Activated CD8-positive, alpha-beta T cell treated with anti-CD3 and anti-CD28 coated beads for 36 hours (primary cell): ENCODE measurements around the gene UMAD1. TPM values are rescaled to one million over a fixed set of nuclear protein-coding genes. Genes with fewer than 3 reads are reported as not detected.
A peak's percentile ranks its signal among the peaks of the same experiment; 100 is the strongest.
"Not testable (repeated sequence)": the region's sequence is repeated elsewhere in the genome, so short reads cannot be mapped to it uniquely, and the experiment has no call there.

Source experiments
- ATAC-seq: fragments of 200-7000 bp; cut with Tn5 transposase; one replicate; pipeline ENCODE4 v1.10.0; 2021; ENCODE audit warnings: mild to moderate bottlenecking, moderate library complexity
- CTCF ChIA-PET: fragments of 350-600 bp; sonication (Branson Sonifier 250); formaldehyde crosslinking; loops from one replicate; lab custom pipeline; 2021; ENCODE audit warnings: antibody characterized with exemption; lab: Charles Lee
- POLR2A ChIA-PET: fragments of 350-600 bp; sonication (Branson Sonifier 250); formaldehyde crosslinking; loops from one replicate; lab custom pipeline; 2021; ENCODE audit warnings: antibody characterized with exemption; lab: Charles Lee
- DNase-seq: peaks from one replicate; pipeline ENCODE4 v3.0.0-alpha.2; 2020
- H3K27ac Mint-ChIP-seq: one replicate; pipeline ENCODE4 v1.8.0; 2021; ENCODE audit warnings: mild to moderate bottlenecking, mixed read lengths
- H3K27me3 Mint-ChIP-seq: one replicate; pipeline ENCODE4 v1.8.0; 2021; ENCODE audit warnings: mixed read lengths
- H3K36me3 Mint-ChIP-seq: one replicate; pipeline ENCODE4 v1.8.0; 2021; ENCODE audit warnings: low read depth, mixed read lengths
- H3K4me1 Mint-ChIP-seq: one replicate; pipeline ENCODE4 v1.8.0; 2021; ENCODE audit warnings: low read depth, mixed read lengths
- H3K4me3 Mint-ChIP-seq: one replicate; pipeline ENCODE4 v1.8.0; 2021; ENCODE audit warnings: mild to moderate bottlenecking, moderate library complexity, mixed read lengths
- H3K9me3 Mint-ChIP-seq: one replicate; pipeline ENCODE4 v1.8.0; 2021; ENCODE audit warnings: mixed read lengths
- intact Hi-C: fragments of 100-400 bp; cut with micrococcal nuclease; formaldehyde crosslinking; loops from one replicate; pipeline ENCODE4 v1.10.0; 2022
- total RNA-seq, 2 experiments: library from RNA; stranded (reverse); gene quantifications; one replicate each; pipeline ENCODE4 v1.2.3, GENCODE V29; 2021
- TF ChIP-seq, protein P1 (sequence below): fragments of 200-600 bp; IDR thresholded peaks from one replicate; pipeline ENCODE4 v1.8.0; 2022; ENCODE audit warnings: antibody characterized with exemption, mild to moderate bottlenecking

UMAD1 gene
- total RNA-seq, 2 experiments from 2014 or later: 10.1 to 11.1 TPM

DNA sequence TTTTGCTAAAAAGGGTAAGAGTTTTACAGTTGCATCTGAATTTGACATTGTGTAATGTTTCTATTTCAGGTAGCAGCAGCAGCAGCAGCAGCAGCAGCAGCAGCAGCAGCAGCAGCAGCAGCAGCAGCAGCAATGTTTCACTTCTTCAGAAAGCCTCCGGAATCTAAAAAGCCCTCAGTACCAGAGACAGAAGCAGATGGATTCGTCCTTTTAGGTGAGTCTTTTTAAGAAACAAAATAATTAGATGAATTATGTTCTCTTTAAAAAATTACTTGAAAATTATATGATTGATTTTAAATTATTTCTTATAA lies 32.6 kb downstream of the UMAD1 start:
- Mint-ChIP-seq H3K36me3 (peaks cover 63% of the 10 kb centered on the region), H3K27ac (peak overlapping the region; percentile 88), H3K4me1 (peaks cover 52% of the 10 kb centered on the region), H3K27me3 (no peaks in the 10 kb centered on the region), H3K4me3 (peak overlapping the region; percentile 22), H3K9me3 (peaks cover 35% of the 10 kb centered on the region)
- ATAC-seq: no peak
- DNase-seq: no peak
- ChIA-PET POLR2A (no interaction called here), CTCF (interaction anchor here (1.0 kb wide), 1 partner anchor 297 kb away, joined by 3 read pairs; no protein-coding TSS in a partner anchor)
- TF ChIP-seq, protein P1, sequence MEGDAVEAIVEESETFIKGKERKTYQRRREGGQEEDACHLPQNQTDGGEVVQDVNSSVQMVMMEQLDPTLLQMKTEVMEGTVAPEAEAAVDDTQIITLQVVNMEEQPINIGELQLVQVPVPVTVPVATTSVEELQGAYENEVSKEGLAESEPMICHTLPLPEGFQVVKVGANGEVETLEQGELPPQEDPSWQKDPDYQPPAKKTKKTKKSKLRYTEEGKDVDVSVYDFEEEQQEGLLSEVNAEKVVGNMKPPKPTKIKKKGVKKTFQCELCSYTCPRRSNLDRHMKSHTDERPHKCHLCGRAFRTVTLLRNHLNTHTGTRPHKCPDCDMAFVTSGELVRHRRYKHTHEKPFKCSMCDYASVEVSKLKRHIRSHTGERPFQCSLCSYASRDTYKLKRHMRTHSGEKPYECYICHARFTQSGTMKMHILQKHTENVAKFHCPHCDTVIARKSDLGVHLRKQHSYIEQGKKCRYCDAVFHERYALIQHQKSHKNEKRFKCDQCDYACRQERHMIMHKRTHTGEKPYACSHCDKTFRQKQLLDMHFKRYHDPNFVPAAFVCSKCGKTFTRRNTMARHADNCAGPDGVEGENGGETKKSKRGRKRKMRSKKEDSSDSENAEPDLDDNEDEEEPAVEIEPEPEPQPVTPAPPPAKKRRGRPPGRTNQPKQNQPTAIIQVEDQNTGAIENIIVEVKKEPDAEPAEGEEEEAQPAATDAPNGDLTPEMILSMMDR: no peak
- intact Hi-C loops: loop anchor here (10.0 kb wide), 1 partner anchor 182 kb away; no protein-coding TSS in a partner anchor

DNA sequence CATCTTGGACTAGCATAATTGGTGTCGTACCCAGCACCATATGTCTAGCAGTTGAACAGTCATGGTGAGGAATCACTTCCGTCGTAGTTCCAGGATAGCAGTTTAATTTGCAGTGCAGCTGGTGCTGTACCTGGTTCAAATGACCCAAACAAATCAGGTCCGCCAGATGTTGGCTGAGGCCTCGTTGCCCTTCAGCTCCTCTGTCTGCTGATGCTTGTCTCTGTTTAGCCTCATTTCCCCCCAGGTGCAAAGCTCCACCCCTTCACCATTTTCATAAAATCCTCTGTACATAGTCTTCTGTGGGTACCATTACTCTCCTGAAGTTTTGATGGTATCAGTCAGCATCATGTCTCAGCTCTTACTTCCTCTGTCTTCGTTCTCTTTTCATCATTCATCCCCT lies 35.1 kb downstream of the UMAD1 start:
- DNase-seq (no peak), ATAC-seq (no peak)
- H3K27ac Mint-ChIP-seq: peak overlapping the region; percentile 45
- peaks cover 47% of the 10 kb centered on the region for H3K36me3 Mint-ChIP-seq
- CTCF ChIA-PET: interaction anchor here (0.9 kb wide), 1 partner anchor 85 kb away, joined by 3 read pairs; no protein-coding TSS in a partner anchor
- no peak overlapping the region for H3K4me3 Mint-ChIP-seq
- intact Hi-C loops: loop anchor here (10.0 kb wide), 1 partner anchor 179 kb away; no protein-coding TSS in a partner anchor
- peaks cover 20% of the 10 kb centered on the region for H3K9me3 Mint-ChIP-seq
- H3K27me3 Mint-ChIP-seq: no peaks in the 10 kb centered on the region
- TF ChIP-seq, protein P1: no peak
- H3K4me1 Mint-ChIP-seq: peaks cover 44% of the 10 kb centered on the region
- POLR2A ChIA-PET: no interaction called here

DNA sequence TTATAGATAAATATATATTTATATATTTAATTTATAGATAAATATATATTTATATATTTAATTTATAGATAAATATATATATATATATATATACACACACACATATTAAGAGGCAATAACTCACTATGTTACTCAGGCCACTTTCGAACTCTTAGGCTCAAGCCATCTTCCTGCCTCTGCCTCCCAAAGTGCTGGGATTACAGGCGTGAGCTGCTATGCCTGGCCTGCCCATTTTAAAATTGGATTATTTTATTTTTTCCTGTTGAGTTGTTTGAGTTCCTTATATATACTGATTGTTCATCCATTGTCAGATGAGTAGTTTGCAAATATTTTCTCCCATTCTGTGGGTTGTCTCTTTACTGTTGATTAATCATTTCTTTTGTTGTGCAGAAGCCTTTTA lies 39.1 kb downstream of the UMAD1 start:
- ATAC-seq, H3K4me3 Mint-ChIP-seq, DNase-seq, H3K27ac Mint-ChIP-seq, H3K27me3 Mint-ChIP-seq: not testable (repeated sequence)
- Mint-ChIP-seq H3K4me1 (peaks cover 30% of the 10 kb centered on the region), H3K36me3 (peaks cover 19% of the 10 kb centered on the region), H3K9me3 (peaks cover 10% of the 10 kb centered on the region)
- intact Hi-C loops: loop anchor here (5.0 to 10.0 kb wide), 4 partner anchors 175 to 515 kb away; no protein-coding TSS in a partner anchor
- CTCF ChIA-PET: interaction anchor here (2.5 to 3.4 kb wide), 6 partner anchors 12 to 356 kb away, joined by 8 to 63 read pairs (median 19); partner anchors contain the start of gene GLCCI1
- POLR2A ChIA-PET: interaction anchor here (1.3 kb wide), 1 partner anchor 38 kb away, joined by 3 read pairs; no protein-coding TSS in a partner anchor

DNA sequence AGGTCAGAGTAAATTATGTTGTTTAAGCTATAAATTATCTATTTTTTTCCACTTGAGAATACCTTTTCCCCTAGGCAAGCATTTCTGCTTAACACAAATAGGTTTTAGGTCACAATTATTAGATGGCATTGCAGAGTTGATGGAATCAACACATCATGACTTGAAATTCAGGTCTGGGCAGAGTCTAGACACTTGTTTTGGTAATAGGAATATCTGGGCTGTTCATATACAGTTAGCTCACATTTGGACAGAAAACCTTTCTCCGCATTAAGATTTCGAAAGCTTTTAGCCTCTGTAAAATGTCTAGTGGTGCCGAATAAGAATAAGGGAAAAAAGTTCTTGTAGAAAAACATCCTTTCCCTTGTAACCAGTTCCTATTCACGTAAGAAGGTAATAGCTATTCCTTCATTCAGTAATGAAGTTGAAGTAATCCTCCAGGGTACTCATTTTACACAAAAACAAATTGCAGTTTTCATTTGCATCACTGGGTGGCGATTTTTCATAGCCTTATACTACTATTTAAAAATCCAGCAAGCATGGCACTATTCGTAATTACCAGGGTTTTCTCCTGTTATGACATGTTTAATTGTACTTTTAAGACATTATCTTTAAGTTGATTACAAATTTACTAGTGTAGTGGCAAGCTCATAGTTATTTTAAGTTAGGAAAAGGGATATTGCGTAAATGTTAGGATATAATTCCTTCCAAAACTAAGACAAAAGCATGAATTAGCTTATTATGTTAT lies 40.8 kb downstream of the UMAD1 start:
- Mint-ChIP-seq H3K4me1 (peaks cover 33% of the 10 kb centered on the region), H3K4me3 (no peak overlapping the region), H3K36me3 (peaks cover 8% of the 10 kb centered on the region), H3K27me3 (no peaks in the 10 kb centered on the region), H3K9me3 (peaks cover 7% of the 10 kb centered on the region), H3K27ac (no peak overlapping the region)
- ChIA-PET CTCF (interaction anchor here (0.7 to 3.4 kb wide), 51 partner anchors 10 to 615 kb away, joined by 3 to 63 read pairs (median 5); partner anchors contain the start of genes GLCCI1, RPA3 and UMAD1), POLR2A (interaction anchor here (1.0 to 1.2 kb wide), 3 partner anchors 13 to 287 kb away, joined by 3 to 4 read pairs (median 4); partner anchors contain the start of genes GLCCI1 and UMAD1)
- TF ChIP-seq, protein P1: peak; percentile 82
- intact Hi-C loops: loop anchor here (1.0 to 10.0 kb wide), 4 partner anchors 80 to 513 kb away; no protein-coding TSS in a partner anchor
- ATAC-seq: peak; percentile 87
- DNase-seq: peak; percentile 65

DNA sequence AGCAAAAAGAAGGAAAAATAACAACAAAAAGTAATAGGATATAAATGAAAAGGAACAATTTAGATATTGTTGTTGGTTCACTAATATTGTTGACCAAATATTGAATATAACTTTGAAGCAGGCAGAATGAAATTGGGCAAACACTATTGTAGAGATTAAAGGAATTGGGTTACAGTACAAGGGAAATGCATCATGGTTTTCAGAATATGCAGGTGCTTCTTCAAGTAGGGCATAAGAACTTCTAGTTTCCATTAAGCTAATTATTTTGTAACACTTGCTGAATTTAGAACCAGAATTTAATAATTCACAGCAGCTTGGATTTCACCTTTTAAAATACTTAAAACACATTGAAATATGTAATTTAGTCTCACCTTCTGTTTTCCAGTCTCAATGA lies 41.4 kb downstream of the UMAD1 start:
- Mint-ChIP-seq H3K27me3 (no peaks in the 10 kb centered on the region), H3K36me3 (peaks cover 8% of the 10 kb centered on the region), H3K4me3 (no peak overlapping the region), H3K27ac (no peak overlapping the region), H3K4me1 (peaks cover 38% of the 10 kb centered on the region), H3K9me3 (peaks cover 7% of the 10 kb centered on the region)
- intact Hi-C loops: loop anchor here (1.0 to 10.0 kb wide), 4 partner anchors 79 to 513 kb away; no protein-coding TSS in a partner anchor
- POLR2A ChIA-PET: interaction anchor here (1.2 kb wide), 1 partner anchor 42 kb away, joined by 4 read pairs; the partner anchor contains the start of gene UMAD1
- no peak for ATAC-seq
- CTCF ChIA-PET: interaction anchor here (0.7 to 3.4 kb wide), 35 partner anchors 10 to 614 kb away, joined by 3 to 63 read pairs (median 7); partner anchors contain the start of genes GLCCI1, RPA3 and UMAD1
- no peak for DNase-seq
- TF ChIP-seq, protein P1: no peak
